ENCODE data around the gene CXCR2.

GRCh38 chr2:218149848-218150440, 24.1 kb downstream of the CXCR2 start:
- no peak for TF ChIP-seq CTCF (IDR thresholded peaks at IDR 0.05; ENCODE audit: insufficient read depth, low read length, poor library complexity, severe bottlenecking)
- TF ChIP-seq EZH2phosphoT487 (conservative IDR thresholded peaks at IDR 0.05; ENCODE audit: low read length): no peak
